Endodermal cell (in vitro differentiated cells): ENCODE results near the gene MMP3. TPM values are rescaled to one million over a fixed set of nuclear protein-coding genes. Genes with fewer than 3 reads are reported as not detected.

Source experiments
- DNase-seq: peaks from one replicate; pipeline ENCODE4 v3.0.0-alpha.2; 2017
- H3K27ac ChIP-seq: 2 replicates; pipeline ENCODE4 v1.5.1; 2013; ENCODE audit warnings: mild to moderate bottlenecking, low read depth, low read length, moderate library complexity
- H3K27me3 ChIP-seq: 2 replicates; pipeline ENCODE4 v1.6.1; 2013; ENCODE audit warnings: mild to moderate bottlenecking, low read length, moderate library complexity; ENCODE audit not compliant: insufficient read depth, control insufficient read depth, poor library complexity, severe bottlenecking
- H3K36me3 ChIP-seq: 2 replicates; pipeline ENCODE4 v1.7.0; 2013; ENCODE audit warnings: mild to moderate bottlenecking, low read length, moderate library complexity; ENCODE audit not compliant: control insufficient read depth, insufficient read depth
- H3K4me1 ChIP-seq: one replicate; pipeline ENCODE4 v1.7.0; 2013; ENCODE audit warnings: low read length; ENCODE audit not compliant: control insufficient read depth, insufficient read depth
- H3K4me3 ChIP-seq: 2 replicates; pipeline ENCODE4 v1.5.1; 2013; ENCODE audit warnings: mild to moderate bottlenecking, low read length, moderate library complexity
- H3K9ac ChIP-seq: 2 replicates; pipeline ENCODE4 v1.6.1; 2013; ENCODE audit warnings: mild to moderate bottlenecking, low read length, moderate library complexity; ENCODE audit not compliant: poor library complexity, severe bottlenecking; ENCODE audit errors: extremely low read depth
- H3K9me3 ChIP-seq: 2 replicates; pipeline ENCODE4 v1.6.1; 2013; ENCODE audit warnings: mild to moderate bottlenecking, low read length, moderate library complexity; ENCODE audit not compliant: control insufficient read depth
- H3K27ac Mint-ChIP-seq: 2 replicates; pipeline ENCODE4 v1.8.0; 2020; ENCODE audit warnings: mixed read lengths
- H3K27me3 Mint-ChIP-seq: 2 replicates; pipeline ENCODE4 v1.8.0; 2021; ENCODE audit warnings: mild to moderate bottlenecking, mixed read lengths; ENCODE audit not compliant: insufficient read depth
- H3K36me3 Mint-ChIP-seq: 2 replicates; pipeline ENCODE4 v1.8.0; 2020; ENCODE audit warnings: low read depth, mixed read lengths
- H3K4me1 Mint-ChIP-seq: 2 replicates; pipeline ENCODE4 v1.8.0; 2020; ENCODE audit warnings: mixed read lengths
- H3K4me3 Mint-ChIP-seq: 2 replicates; pipeline ENCODE4 v1.8.0; 2020; ENCODE audit warnings: mild to moderate bottlenecking, moderate library complexity, mixed read lengths
- H3K9me3 Mint-ChIP-seq: 2 replicates; pipeline ENCODE4 v1.8.0; 2020; ENCODE audit warnings: mild to moderate bottlenecking, mixed read lengths
- WGBS, 2 experiments: methylation state at CpG; one replicate each; pipeline versions ENCODE4 v1.1.5 to v1.1.7; 2013; ENCODE audit warnings: missing lambda C conversion rate in 2 of 2, mixed read lengths in 1 of 2; ENCODE audit not compliant: insufficient coverage in 1 of 2, insufficient read length in 1 of 2; 5-methylcytosine and 5-hydroxymethylcytosine counted together
- total RNA-seq, 2 donors: library from RNA; stranded (reverse); fragmentation: NEBNext Ultra II Directional in 1 of 2; extraction: Animal tissue kit (Norgen Biotek cat#: 25700) in 1 of 2; gene quantifications; 2 replicates in 1 of 2; 3 replicates in 1 of 2; pipeline ENCODE4 v1.2.1, GENCODE V29; 2021
- TF ChIP-seq, protein P1 (sequence below): fragments of 200-600 bp; sonication (generic); conservative IDR thresholded peaks from 2 replicates; pipeline ENCODE4 v1.5.0; 2021; ENCODE audit warnings: antibody characterized with exemption, mild to moderate bottlenecking

Gene MMP3
- total RNA-seq, 2 donors from 2014 or later, result not detected

DNA sequence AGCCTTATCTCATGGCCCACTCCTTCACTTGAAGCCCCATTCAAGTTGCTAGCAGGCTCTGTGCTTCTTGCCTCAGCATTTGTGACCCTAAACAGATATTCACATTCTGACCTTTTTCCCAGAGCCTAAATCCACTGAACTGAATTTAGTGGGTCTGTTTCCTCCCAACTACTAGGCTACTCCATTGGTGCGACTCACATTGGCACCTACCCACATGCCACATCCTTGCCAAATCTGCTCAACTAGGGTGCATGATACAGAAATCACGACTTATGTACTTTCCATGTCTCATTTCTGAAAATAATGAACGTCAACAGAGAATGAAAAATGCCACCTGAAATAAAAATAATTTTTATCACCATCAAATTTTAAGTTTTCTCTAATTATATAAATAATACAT is 39.7 kb upstream of the MMP3 start:
- H3K4me1 Mint-ChIP-seq, result no peaks in the 10 kb centered on the region
- TF ChIP-seq, protein P1, sequence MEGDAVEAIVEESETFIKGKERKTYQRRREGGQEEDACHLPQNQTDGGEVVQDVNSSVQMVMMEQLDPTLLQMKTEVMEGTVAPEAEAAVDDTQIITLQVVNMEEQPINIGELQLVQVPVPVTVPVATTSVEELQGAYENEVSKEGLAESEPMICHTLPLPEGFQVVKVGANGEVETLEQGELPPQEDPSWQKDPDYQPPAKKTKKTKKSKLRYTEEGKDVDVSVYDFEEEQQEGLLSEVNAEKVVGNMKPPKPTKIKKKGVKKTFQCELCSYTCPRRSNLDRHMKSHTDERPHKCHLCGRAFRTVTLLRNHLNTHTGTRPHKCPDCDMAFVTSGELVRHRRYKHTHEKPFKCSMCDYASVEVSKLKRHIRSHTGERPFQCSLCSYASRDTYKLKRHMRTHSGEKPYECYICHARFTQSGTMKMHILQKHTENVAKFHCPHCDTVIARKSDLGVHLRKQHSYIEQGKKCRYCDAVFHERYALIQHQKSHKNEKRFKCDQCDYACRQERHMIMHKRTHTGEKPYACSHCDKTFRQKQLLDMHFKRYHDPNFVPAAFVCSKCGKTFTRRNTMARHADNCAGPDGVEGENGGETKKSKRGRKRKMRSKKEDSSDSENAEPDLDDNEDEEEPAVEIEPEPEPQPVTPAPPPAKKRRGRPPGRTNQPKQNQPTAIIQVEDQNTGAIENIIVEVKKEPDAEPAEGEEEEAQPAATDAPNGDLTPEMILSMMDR, result no peak
- H3K27me3 ChIP-seq, result no peaks in the 10 kb centered on the region
- H3K4me3 ChIP-seq, result no peak overlapping the region
- H3K9me3 ChIP-seq, result no peaks in the 10 kb centered on the region
- no peaks in the 10 kb centered on the region for H3K4me1 ChIP-seq
- H3K9ac ChIP-seq, result no peak overlapping the region
- no peaks in the 10 kb centered on the region for H3K9me3 Mint-ChIP-seq
- H3K36me3 Mint-ChIP-seq, result no peaks in the 10 kb centered on the region
- no peaks in the 10 kb centered on the region for H3K27me3 Mint-ChIP-seq
- WGBS, 2 experiments, result 78 to 92% methylated on average over 2 to 3 of the region's 3 CpGs
- no peak for DNase-seq
- no peak overlapping the region for H3K27ac Mint-ChIP-seq
- no peak overlapping the region for H3K4me3 Mint-ChIP-seq
- no peak overlapping the region for H3K27ac ChIP-seq
- no peaks in the 10 kb centered on the region for H3K36me3 ChIP-seq

DNA sequence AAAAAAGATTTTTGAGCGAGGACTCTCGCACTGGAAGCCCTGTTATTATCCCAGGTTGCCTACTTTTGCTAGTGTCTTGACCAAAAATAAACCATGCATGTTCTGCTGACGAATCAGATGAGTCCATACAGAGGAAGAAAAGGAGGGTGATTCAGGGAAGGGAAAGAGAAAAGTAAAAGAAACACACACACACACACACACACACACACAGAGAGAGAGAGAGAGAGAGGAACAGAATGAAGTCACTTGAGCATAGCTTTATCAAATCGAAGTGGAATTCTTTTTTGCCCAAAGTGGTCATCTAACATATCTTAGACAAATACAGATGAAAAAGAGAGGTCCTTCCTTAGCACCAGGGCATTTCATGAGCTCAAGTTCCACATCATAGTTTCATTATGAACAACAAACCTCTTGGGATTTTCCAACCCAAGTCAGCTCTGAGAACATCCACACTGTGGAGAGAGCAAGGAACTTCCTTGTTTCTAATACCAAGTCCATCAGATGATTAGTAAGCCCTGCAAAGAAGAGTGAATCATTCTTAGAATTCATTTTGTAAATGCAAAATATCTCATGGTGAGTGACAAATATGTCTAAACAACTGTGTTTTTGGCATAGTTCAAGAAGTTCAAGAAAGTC is 39.1 kb upstream of the MMP3 start:
- Mint-ChIP-seq H3K9me3 (no peaks in the 10 kb centered on the region), H3K27ac (no peak overlapping the region), H3K36me3 (no peaks in the 10 kb centered on the region), H3K4me1 (no peaks in the 10 kb centered on the region), H3K27me3 (no peaks in the 10 kb centered on the region), H3K4me3 (no peak overlapping the region)
- Histone ChIP-seq H3K27me3 (no peaks in the 10 kb centered on the region), H3K4me3 (no peak overlapping the region), H3K27ac (no peak overlapping the region), H3K4me1 (no peaks in the 10 kb centered on the region), H3K9me3 (no peaks in the 10 kb centered on the region), H3K36me3 (no peaks in the 10 kb centered on the region), H3K9ac (no peak overlapping the region)
- TF ChIP-seq, protein P1, result no peak
- no peak for DNase-seq
- 92 to 100% methylated on average over 3 to 4 of the region's 4 CpGs for WGBS, 2 experiments

DNA sequence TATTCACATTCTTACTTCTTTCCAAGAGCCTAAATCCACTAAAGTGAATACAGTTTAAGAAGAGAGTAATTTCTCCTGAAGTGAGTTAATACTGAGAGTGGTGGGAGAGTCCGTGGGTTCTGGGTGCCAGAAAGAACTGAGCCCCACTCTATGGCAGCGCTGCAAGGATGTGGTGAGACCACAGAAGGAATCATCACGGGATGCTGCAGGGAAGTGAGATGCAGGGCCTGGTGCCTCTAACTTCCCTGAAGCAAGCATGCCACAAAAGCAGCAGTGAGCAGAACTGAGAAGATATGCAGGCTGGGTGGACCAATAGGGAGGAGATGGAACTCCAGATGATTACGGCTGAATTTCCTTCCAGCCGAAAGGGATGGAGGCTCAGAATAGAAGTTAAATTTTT is 36.4 kb upstream of the MMP3 start:
- Histone ChIP-seq H3K27me3 (no peaks in the 10 kb centered on the region), H3K27ac (no peak overlapping the region), H3K36me3 (no peaks in the 10 kb centered on the region), H3K4me3 (no peak overlapping the region), H3K9ac (no peak overlapping the region), H3K9me3 (no peaks in the 10 kb centered on the region), H3K4me1 (no peaks in the 10 kb centered on the region)
- WGBS, 2 experiments, result 93 to 94% methylated on average over 2 to 5 of the region's 5 CpGs
- H3K9me3 Mint-ChIP-seq, result no peaks in the 10 kb centered on the region
- no peaks in the 10 kb centered on the region for H3K27me3 Mint-ChIP-seq
- no peak for DNase-seq
- no peak overlapping the region for H3K27ac Mint-ChIP-seq
- no peak overlapping the region for H3K4me3 Mint-ChIP-seq
- TF ChIP-seq, protein P1, result no peak
- no peaks in the 10 kb centered on the region for H3K36me3 Mint-ChIP-seq
- peaks cover 2% of the 10 kb centered on the region for H3K4me1 Mint-ChIP-seq
